WTC11 (cell line): ENCODE results near the gene OSBPL6.

Experiments
- RORB ChIP-seq: fragments of 250-450 bp; sonication (Bioruptor Pico); IDR thresholded peaks from 2 replicates; pipeline ENCODE4 v1.9.0; 2021; ENCODE audit warnings: mild to moderate bottlenecking
- SOX15 ChIP-seq: fragments of 250-450 bp; sonication (Bioruptor Pico); IDR thresholded peaks from 2 replicates; pipeline ENCODE4 v1.9.0; 2021; ENCODE audit warnings: mild to moderate bottlenecking
- TF ChIP-seq, protein P1 (sequence below): sonication (generic); formaldehyde crosslinking; IDR thresholded peaks from 2 replicates; pipeline ENCODE4 v1.8.0; 2022; ENCODE audit warnings: mild to moderate bottlenecking, missing genetic modification reagents
- TF ChIP-seq, protein P2 (sequence below): sonication (generic); formaldehyde crosslinking; IDR thresholded peaks from 2 replicates; pipeline ENCODE4 v1.8.0; 2022; ENCODE audit warnings: mild to moderate bottlenecking, missing genetic modification reagents
- TF ChIP-seq, protein P3 (sequence below): fragments of 200-600 bp; IDR thresholded peaks from 2 replicates; pipeline ENCODE4 v1.8.0; 2022; ENCODE audit warnings: antibody characterized with exemption
- TF ChIP-seq, protein P4 (sequence below): sonication (generic); formaldehyde crosslinking; IDR thresholded peaks from 2 replicates; pipeline ENCODE4 v1.8.1; 2023; ENCODE audit warnings: mild to moderate bottlenecking, missing genetic modification reagents, moderate library complexity
- TF ChIP-seq, protein P5 (sequence below): sonication (generic); formaldehyde crosslinking; IDR thresholded peaks from 2 replicates; pipeline ENCODE4 v1.8.1; 2023; ENCODE audit warnings: mild to moderate bottlenecking, missing genetic modification reagents
- TF ChIP-seq, protein P6 (sequence below): sonication (generic); formaldehyde crosslinking; IDR thresholded peaks from 2 replicates; pipeline ENCODE4 v1.8.1; 2023; ENCODE audit warnings: mild to moderate bottlenecking, missing genetic modification reagents

DNA sequence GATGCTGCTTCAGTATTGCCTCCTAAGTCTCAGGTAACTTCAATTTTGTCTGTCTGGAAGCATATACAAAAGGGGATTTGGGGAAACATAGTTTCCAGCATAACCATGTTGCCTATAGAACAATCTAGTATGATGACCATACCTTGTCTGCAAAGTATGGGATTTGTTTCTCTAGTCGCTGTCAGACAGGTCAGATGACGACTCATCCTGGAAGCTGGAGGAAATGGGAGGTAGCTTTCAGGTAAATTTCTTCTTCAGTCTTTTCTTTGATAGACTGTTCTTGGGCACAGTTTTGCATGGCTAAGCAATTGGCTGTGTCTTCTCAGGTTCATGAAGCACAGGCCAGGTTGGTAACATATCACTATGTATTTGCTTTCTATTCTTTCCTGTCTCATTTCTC, 2.8 kb upstream of the OSBPL6 start:
- TF ChIP-seq, protein P1, sequence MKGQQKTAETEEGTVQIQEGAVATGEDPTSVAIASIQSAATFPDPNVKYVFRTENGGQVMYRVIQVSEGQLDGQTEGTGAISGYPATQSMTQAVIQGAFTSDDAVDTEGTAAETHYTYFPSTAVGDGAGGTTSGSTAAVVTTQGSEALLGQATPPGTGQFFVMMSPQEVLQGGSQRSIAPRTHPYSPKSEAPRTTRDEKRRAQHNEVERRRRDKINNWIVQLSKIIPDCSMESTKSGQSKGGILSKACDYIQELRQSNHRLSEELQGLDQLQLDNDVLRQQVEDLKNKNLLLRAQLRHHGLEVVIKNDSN (CRISPR knock-in tag): no peak
- TF ChIP-seq, protein P2, sequence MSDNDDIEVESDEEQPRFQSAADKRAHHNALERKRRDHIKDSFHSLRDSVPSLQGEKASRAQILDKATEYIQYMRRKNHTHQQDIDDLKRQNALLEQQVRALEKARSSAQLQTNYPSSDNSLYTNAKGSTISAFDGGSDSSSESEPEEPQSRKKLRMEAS (CRISPR knock-in tag): no peak
- TF ChIP-seq, protein P3, sequence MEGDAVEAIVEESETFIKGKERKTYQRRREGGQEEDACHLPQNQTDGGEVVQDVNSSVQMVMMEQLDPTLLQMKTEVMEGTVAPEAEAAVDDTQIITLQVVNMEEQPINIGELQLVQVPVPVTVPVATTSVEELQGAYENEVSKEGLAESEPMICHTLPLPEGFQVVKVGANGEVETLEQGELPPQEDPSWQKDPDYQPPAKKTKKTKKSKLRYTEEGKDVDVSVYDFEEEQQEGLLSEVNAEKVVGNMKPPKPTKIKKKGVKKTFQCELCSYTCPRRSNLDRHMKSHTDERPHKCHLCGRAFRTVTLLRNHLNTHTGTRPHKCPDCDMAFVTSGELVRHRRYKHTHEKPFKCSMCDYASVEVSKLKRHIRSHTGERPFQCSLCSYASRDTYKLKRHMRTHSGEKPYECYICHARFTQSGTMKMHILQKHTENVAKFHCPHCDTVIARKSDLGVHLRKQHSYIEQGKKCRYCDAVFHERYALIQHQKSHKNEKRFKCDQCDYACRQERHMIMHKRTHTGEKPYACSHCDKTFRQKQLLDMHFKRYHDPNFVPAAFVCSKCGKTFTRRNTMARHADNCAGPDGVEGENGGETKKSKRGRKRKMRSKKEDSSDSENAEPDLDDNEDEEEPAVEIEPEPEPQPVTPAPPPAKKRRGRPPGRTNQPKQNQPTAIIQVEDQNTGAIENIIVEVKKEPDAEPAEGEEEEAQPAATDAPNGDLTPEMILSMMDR: no peak
- TF ChIP-seq, protein P4, sequence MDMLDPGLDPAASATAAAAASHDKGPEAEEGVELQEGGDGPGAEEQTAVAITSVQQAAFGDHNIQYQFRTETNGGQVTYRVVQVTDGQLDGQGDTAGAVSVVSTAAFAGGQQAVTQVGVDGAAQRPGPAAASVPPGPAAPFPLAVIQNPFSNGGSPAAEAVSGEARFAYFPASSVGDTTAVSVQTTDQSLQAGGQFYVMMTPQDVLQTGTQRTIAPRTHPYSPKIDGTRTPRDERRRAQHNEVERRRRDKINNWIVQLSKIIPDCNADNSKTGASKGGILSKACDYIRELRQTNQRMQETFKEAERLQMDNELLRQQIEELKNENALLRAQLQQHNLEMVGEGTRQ (CRISPR knock-in tag): no peak
- TF ChIP-seq SOX15 (CRISPR knock-in tag) (no peak), RORB (CRISPR knock-in tag) (no peak)
- TF ChIP-seq, protein P5, sequence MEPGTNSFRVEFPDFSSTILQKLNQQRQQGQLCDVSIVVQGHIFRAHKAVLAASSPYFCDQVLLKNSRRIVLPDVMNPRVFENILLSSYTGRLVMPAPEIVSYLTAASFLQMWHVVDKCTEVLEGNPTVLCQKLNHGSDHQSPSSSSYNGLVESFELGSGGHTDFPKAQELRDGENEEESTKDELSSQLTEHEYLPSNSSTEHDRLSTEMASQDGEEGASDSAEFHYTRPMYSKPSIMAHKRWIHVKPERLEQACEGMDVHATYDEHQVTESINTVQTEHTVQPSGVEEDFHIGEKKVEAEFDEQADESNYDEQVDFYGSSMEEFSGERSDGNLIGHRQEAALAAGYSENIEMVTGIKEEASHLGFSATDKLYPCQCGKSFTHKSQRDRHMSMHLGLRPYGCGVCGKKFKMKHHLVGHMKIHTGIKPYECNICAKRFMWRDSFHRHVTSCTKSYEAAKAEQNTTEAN (CRISPR knock-in tag): no peak
- TF ChIP-seq, protein P6, sequence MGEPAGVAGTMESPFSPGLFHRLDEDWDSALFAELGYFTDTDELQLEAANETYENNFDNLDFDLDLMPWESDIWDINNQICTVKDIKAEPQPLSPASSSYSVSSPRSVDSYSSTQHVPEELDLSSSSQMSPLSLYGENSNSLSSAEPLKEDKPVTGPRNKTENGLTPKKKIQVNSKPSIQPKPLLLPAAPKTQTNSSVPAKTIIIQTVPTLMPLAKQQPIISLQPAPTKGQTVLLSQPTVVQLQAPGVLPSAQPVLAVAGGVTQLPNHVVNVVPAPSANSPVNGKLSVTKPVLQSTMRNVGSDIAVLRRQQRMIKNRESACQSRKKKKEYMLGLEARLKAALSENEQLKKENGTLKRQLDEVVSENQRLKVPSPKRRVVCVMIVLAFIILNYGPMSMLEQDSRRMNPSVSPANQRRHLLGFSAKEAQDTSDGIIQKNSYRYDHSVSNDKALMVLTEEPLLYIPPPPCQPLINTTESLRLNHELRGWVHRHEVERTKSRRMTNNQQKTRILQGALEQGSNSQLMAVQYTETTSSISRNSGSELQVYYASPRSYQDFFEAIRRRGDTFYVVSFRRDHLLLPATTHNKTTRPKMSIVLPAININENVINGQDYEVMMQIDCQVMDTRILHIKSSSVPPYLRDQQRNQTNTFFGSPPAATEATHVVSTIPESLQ (CRISPR knock-in tag): no peak
